MM.1S (cell line): ENCODE results near the gene ELOVL6.

Source experiments
- CTCF ChIP-seq: fragments of 300-600 bp; sonication (generic); IDR thresholded peaks from 2 replicates; pipeline ENCODE4 v1.5.1; 2016; ENCODE audit warnings: antibody characterized with exemption, low read length, mixed read lengths
- EZH2 ChIP-seq: fragments of 300-600 bp; sonication (generic); optimal IDR thresholded peaks from 2 replicates; pipeline ENCODE3; 2017; ENCODE audit warnings: low read depth, mild to moderate bottlenecking, antibody characterized with exemption, low read length, mixed read lengths
- EZH2phosphoT487 ChIP-seq: fragments of 300-600 bp; sonication (generic); IDR thresholded peaks from 2 replicates; pipeline ENCODE4 v1.6.1; 2018; ENCODE audit warnings: antibody characterized with exemption, low read length

GRCh38 chr4:110157580-110157979, 40.8 kb downstream of the ELOVL6 start:
- TF ChIP-seq CTCF (no peak), EZH2 (no peak), EZH2phosphoT487 (no peak)
